HL-60 (cell line): Measurements from ENCODE around the gene RPIA.

Experiments
- DNase-seq, 2 experiments: peaks; one replicate each; pipeline ENCODE4 v3.0.0-alpha.2; 2010 to 2020; ENCODE audit warnings: low read depth in 1 of 2, low spot score in 1 of 2
- H3K27ac ChIP-seq: fragments of 250-450 bp; sonication (Bioruptor Pico); replicated peaks from 2 replicates; pipeline ENCODE4 v1.5.1; 2020; ENCODE audit warnings: mild to moderate bottlenecking, moderate library complexity
- H3K27me3 ChIP-seq: fragments of 250-450 bp; sonication (Bioruptor Pico); 2 replicates; pipeline ENCODE4 v1.5.1; 2021; ENCODE audit warnings: mild to moderate bottlenecking, moderate library complexity; ENCODE audit not compliant: insufficient read depth, poor library complexity, severe bottlenecking
- H3K4me3 ChIP-seq: replicated peaks from 2 replicates; pipeline ENCODE4 v1.5.1; 2011; ENCODE audit warnings: mild to moderate bottlenecking, control low read depth, low read length; ENCODE audit not compliant: insufficient read depth
- CTCF ChIP-seq: IDR thresholded peaks from one replicate; pipeline ENCODE4 v1.5.1; 2011; ENCODE audit warnings: low read length, control low read depth, inconsistent platforms; ENCODE audit not compliant: insufficient read depth
- GABPA ChIP-seq: IDR thresholded peaks from 2 replicates; pipeline ENCODE4 v1.6.1; 2012; ENCODE audit warnings: low read depth
- POLR2AphosphoS5 ChIP-seq: IDR thresholded peaks from 2 replicates; pipeline ENCODE4 v1.6.1; 2012; ENCODE audit warnings: low read depth
- SPI1 ChIP-seq: IDR thresholded peaks from 2 replicates; pipeline ENCODE4 v1.6.1; 2012; ENCODE audit warnings: low read depth, mild to moderate bottlenecking, borderline replicate concordance
- TF ChIP-seq, protein P1 (sequence below): IDR thresholded peaks from 2 replicates; pipeline ENCODE4 v1.6.1; 2012; ENCODE audit warnings: low read depth; ENCODE audit not compliant: insufficient replicate concordance

RPIA gene

GRCh38 chr2:88696611-88697010, 5.1 kb downstream of the RPIA start:
- H3K4me3 ChIP-seq: no peak overlapping the region
- no peak overlapping the region for H3K27ac ChIP-seq
- H3K27me3 ChIP-seq: no peaks in the 10 kb centered on the region
- TF ChIP-seq POLR2AphosphoS5: no peak
- TF ChIP-seq, protein P1, sequence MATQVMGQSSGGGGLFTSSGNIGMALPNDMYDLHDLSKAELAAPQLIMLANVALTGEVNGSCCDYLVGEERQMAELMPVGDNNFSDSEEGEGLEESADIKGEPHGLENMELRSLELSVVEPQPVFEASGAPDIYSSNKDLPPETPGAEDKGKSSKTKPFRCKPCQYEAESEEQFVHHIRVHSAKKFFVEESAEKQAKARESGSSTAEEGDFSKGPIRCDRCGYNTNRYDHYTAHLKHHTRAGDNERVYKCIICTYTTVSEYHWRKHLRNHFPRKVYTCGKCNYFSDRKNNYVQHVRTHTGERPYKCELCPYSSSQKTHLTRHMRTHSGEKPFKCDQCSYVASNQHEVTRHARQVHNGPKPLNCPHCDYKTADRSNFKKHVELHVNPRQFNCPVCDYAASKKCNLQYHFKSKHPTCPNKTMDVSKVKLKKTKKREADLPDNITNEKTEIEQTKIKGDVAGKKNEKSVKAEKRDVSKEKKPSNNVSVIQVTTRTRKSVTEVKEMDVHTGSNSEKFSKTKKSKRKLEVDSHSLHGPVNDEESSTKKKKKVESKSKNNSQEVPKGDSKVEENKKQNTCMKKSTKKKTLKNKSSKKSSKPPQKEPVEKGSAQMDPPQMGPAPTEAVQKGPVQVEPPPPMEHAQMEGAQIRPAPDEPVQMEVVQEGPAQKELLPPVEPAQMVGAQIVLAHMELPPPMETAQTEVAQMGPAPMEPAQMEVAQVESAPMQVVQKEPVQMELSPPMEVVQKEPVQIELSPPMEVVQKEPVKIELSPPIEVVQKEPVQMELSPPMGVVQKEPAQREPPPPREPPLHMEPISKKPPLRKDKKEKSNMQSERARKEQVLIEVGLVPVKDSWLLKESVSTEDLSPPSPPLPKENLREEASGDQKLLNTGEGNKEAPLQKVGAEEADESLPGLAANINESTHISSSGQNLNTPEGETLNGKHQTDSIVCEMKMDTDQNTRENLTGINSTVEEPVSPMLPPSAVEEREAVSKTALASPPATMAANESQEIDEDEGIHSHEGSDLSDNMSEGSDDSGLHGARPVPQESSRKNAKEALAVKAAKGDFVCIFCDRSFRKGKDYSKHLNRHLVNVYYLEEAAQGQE: no peak
- TF ChIP-seq CTCF: no peak
- TF ChIP-seq SPI1: no peak
- TF ChIP-seq GABPA: no peak
- no peak for DNase-seq

GRCh38 chr2:88697370-88698026, 6.0 kb downstream of the RPIA start:
- no peak overlapping the region for H3K4me3 ChIP-seq
- peak in 1 of 2 experiments; percentile 36 for DNase-seq
- H3K27me3 ChIP-seq: no peaks in the 10 kb centered on the region
- H3K27ac ChIP-seq: peak overlapping the region; percentile 43
- TF ChIP-seq, protein P1: no peak
- TF ChIP-seq SPI1 (no peak), GABPA (no peak), POLR2AphosphoS5 (no peak), CTCF (no peak)

- Histone ChIP-seq H3K27me3 (no peaks in the 10 kb centered on the region), H3K27ac (no peak overlapping the region; the same call in 1 of the 2 replicates), H3K4me3 (no peak overlapping the region)
- TF ChIP-seq POLR2AphosphoS5 (no peak), GABPA (no peak), SPI1 (no peak)
- TF ChIP-seq, protein P1: no peak
- DNase-seq: peak in 1 of 2 experiments; percentile 23
These were observed 6.5 kb downstream of the RPIA start for GRCh38 chr2:88698027-88698413.
